ENCODE data around the gene MLLT3.
"Not testable (repeated sequence)": the region's sequence is repeated elsewhere in the genome, so short reads cannot be mapped to it uniquely, and the experiment has no call there.

The MLLT3 gene

GRCh38 chr9:20594608-20595007 lies 27.7 kb downstream of the MLLT3 start:
- no peak for DNase-seq (ENCODE audit: low read depth)

- no peak for DNase-seq (ENCODE audit: low read depth)
Observed at GRCh38 chr9:20593537-20593936, 28.8 kb downstream of the MLLT3 start.

- DNase-seq (ENCODE audit: low read depth), result no peak
Observed at GRCh38 chr9:20593105-20593504, 29.2 kb downstream of the MLLT3 start.

- no peak for DNase-seq (ENCODE audit: low read depth)
Observed at GRCh38 chr9:20592673-20593072, 29.6 kb downstream of the MLLT3 start.

- no peak for DNase-seq (ENCODE audit: low read depth)
Observed at GRCh38 chr9:20591223-20591622, 31.1 kb downstream of the MLLT3 start.

- no peak for DNase-seq (ENCODE audit: low read depth)
Observed at GRCh38 chr9:20584968-20585643, 37.2 kb downstream of the MLLT3 start.

GRCh38 chr9:20583088-20583487 lies 39.2 kb downstream of the MLLT3 start:
- DNase-seq (ENCODE audit: low read depth), result not testable (repeated sequence)

GRCh38 chr9:20582150-20582549 lies 40.1 kb downstream of the MLLT3 start:
- DNase-seq (ENCODE audit: low read depth), result no peak

GRCh38 chr9:20580673-20581072 lies 41.6 kb downstream of the MLLT3 start:
- no peak for DNase-seq (ENCODE audit: low read depth)

GRCh38 chr9:20579524-20580314 lies 42.6 kb downstream of the MLLT3 start:
- no peak for DNase-seq (ENCODE audit: low read depth)

GRCh38 chr9:20573023-20573422 lies 49.3 kb downstream of the MLLT3 start:
- DNase-seq (ENCODE audit: low read depth), result no peak

- DNase-seq (ENCODE audit: low read depth), result no peak
Observed at GRCh38 chr9:20570756-20571155, 51.5 kb downstream of the MLLT3 start.

- no peak for DNase-seq (ENCODE audit: low read depth)
Observed at GRCh38 chr9:20570087-20570486, 52.2 kb downstream of the MLLT3 start.

GRCh38 chr9:20569525-20569924 lies 52.8 kb downstream of the MLLT3 start:
- no peak for DNase-seq (ENCODE audit: low read depth)

- DNase-seq (ENCODE audit: low read depth), result no peak
Observed at GRCh38 chr9:20568400-20568799, 53.9 kb downstream of the MLLT3 start.

GRCh38 chr9:20566401-20566800 lies 55.9 kb downstream of the MLLT3 start:
- no peak for DNase-seq (ENCODE audit: low read depth)

GRCh38 chr9:20564650-20565049 lies 57.6 kb downstream of the MLLT3 start:
- DNase-seq (ENCODE audit: low read depth), result no peak

GRCh38 chr9:20563917-20564316 lies 58.4 kb downstream of the MLLT3 start:
- DNase-seq (ENCODE audit: low read depth), result no peak

- DNase-seq (ENCODE audit: low read depth), result no peak
Observed at GRCh38 chr9:20562051-20562450, 60.2 kb downstream of the MLLT3 start.

- no peak for DNase-seq (ENCODE audit: low read depth)
Observed at GRCh38 chr9:20561531-20561930, 60.8 kb downstream of the MLLT3 start.

GRCh38 chr9:20559231-20559890 lies 62.9 kb downstream of the MLLT3 start:
- no peak for DNase-seq (ENCODE audit: low read depth)

- DNase-seq (ENCODE audit: low read depth), result no peak
Observed at GRCh38 chr9:20558566-20559016, 63.7 kb downstream of the MLLT3 start.

Data from activated T-helper 1 cell treated with Interleukin-2 at 50 U/mL for 16 hours (primary cell).